Activated naive CD8-positive, alpha-beta T cell treated with anti-CD3 and anti-CD28 coated beads for 36 hours (primary cell): ENCODE data around the gene UBTF. TPM values are rescaled to one million over a fixed set of nuclear protein-coding genes. Genes with fewer than 3 reads are reported as not detected.

Experiments
- DNase-seq: peaks from one replicate; pipeline ENCODE4 v3.0.0; 2021
- H3K27ac Mint-ChIP-seq: one replicate; pipeline ENCODE4 v1.8.0; 2022; ENCODE audit warnings: mild to moderate bottlenecking, moderate library complexity, mixed read lengths
- H3K27me3 Mint-ChIP-seq: one replicate; pipeline ENCODE4 v1.8.0; 2022; ENCODE audit warnings: mild to moderate bottlenecking, mixed read lengths
- H3K36me3 Mint-ChIP-seq: one replicate; pipeline ENCODE4 v1.8.0; 2021; ENCODE audit warnings: mild to moderate bottlenecking, mixed read lengths
- H3K4me1 Mint-ChIP-seq: one replicate; pipeline ENCODE4 v1.8.0; 2021; ENCODE audit warnings: mixed read lengths
- H3K4me3 Mint-ChIP-seq: one replicate; pipeline ENCODE4 v1.8.0; 2022; ENCODE audit warnings: mild to moderate bottlenecking, moderate library complexity, mixed read lengths
- H3K9me3 Mint-ChIP-seq: one replicate; pipeline ENCODE4 v1.8.0; 2022; ENCODE audit warnings: mixed read lengths
- total RNA-seq, 2 experiments: library from RNA; stranded (reverse); gene quantifications; one replicate each; pipeline ENCODE4 v1.2.3, GENCODE V29; 2021

Gene UBTF
- total RNA-seq, 2 experiments from 2014 or later: 158 to 169 TPM

- no peak for DNase-seq
- no peaks in the 10 kb centered on the region for H3K27me3 Mint-ChIP-seq
- H3K9me3 Mint-ChIP-seq: no peaks in the 10 kb centered on the region
- peak overlapping the region; percentile 42 for H3K27ac Mint-ChIP-seq
- peak overlapping the region; percentile 18 for H3K4me3 Mint-ChIP-seq
- peaks cover 16% of the 10 kb centered on the region for H3K36me3 Mint-ChIP-seq
- H3K4me1 Mint-ChIP-seq: peaks cover 37% of the 10 kb centered on the region
Observed at GRCh38 chr17:44184212-44184810, 35.2 kb downstream of the UBTF start.

- Mint-ChIP-seq H3K27ac (no peak overlapping the region), H3K9me3 (no peaks in the 10 kb centered on the region), H3K27me3 (no peaks in the 10 kb centered on the region), H3K4me3 (no peak overlapping the region), H3K4me1 (peaks cover 28% of the 10 kb centered on the region), H3K36me3 (peaks cover 22% of the 10 kb centered on the region)
- no peak for DNase-seq
Observed at GRCh38 chr17:44183024-44183423, 36.5 kb downstream of the UBTF start.

GRCh38 chr17:44178133-44178532, 41.3 kb downstream of the UBTF start:
- H3K4me3 Mint-ChIP-seq: no peak overlapping the region
- peaks cover 14% of the 10 kb centered on the region for H3K36me3 Mint-ChIP-seq
- no peaks in the 10 kb centered on the region for H3K9me3 Mint-ChIP-seq
- DNase-seq: no peak
- no peaks in the 10 kb centered on the region for H3K27me3 Mint-ChIP-seq
- no peak overlapping the region for H3K27ac Mint-ChIP-seq
- peaks cover 7% of the 10 kb centered on the region for H3K4me1 Mint-ChIP-seq

- no peaks in the 10 kb centered on the region for H3K9me3 Mint-ChIP-seq
- peaks cover 5% of the 10 kb centered on the region for H3K4me1 Mint-ChIP-seq
- peaks cover 14% of the 10 kb centered on the region for H3K36me3 Mint-ChIP-seq
- H3K27me3 Mint-ChIP-seq: no peaks in the 10 kb centered on the region
- DNase-seq: no peak
- no peak overlapping the region for H3K27ac Mint-ChIP-seq
- H3K4me3 Mint-ChIP-seq: no peak overlapping the region
Observed at GRCh38 chr17:44177640-44178039, 41.8 kb downstream of the UBTF start.

GRCh38 chr17:44176671-44177501, 42.6 kb downstream of the UBTF start:
- DNase-seq: no peak
- Mint-ChIP-seq H3K4me1 (peaks cover 3% of the 10 kb centered on the region), H3K4me3 (no peak overlapping the region), H3K27ac (no peak overlapping the region), H3K27me3 (no peaks in the 10 kb centered on the region), H3K36me3 (peaks cover 12% of the 10 kb centered on the region), H3K9me3 (no peaks in the 10 kb centered on the region)

GRCh38 chr17:44176257-44176656, 43.2 kb downstream of the UBTF start:
- H3K4me3 Mint-ChIP-seq: no peak overlapping the region
- H3K36me3 Mint-ChIP-seq: peaks cover 10% of the 10 kb centered on the region
- no peak overlapping the region for H3K27ac Mint-ChIP-seq
- no peaks in the 10 kb centered on the region for H3K9me3 Mint-ChIP-seq
- H3K4me1 Mint-ChIP-seq: no peaks in the 10 kb centered on the region
- no peaks in the 10 kb centered on the region for H3K27me3 Mint-ChIP-seq
- no peak for DNase-seq

- H3K27ac Mint-ChIP-seq: no peak overlapping the region
- no peak overlapping the region for H3K4me3 Mint-ChIP-seq
- H3K9me3 Mint-ChIP-seq: no peaks in the 10 kb centered on the region
- H3K36me3 Mint-ChIP-seq: peaks cover 9% of the 10 kb centered on the region
- H3K27me3 Mint-ChIP-seq: no peaks in the 10 kb centered on the region
- H3K4me1 Mint-ChIP-seq: no peaks in the 10 kb centered on the region
- DNase-seq: no peak
Observed at GRCh38 chr17:44174427-44174826, 45.0 kb downstream of the UBTF start.

- no peak overlapping the region for H3K4me3 Mint-ChIP-seq
- H3K27me3 Mint-ChIP-seq: no peaks in the 10 kb centered on the region
- peaks cover 12% of the 10 kb centered on the region for H3K4me1 Mint-ChIP-seq
- H3K9me3 Mint-ChIP-seq: no peaks in the 10 kb centered on the region
- no peak for DNase-seq
- H3K36me3 Mint-ChIP-seq: no peaks in the 10 kb centered on the region
- peak overlapping the region; percentile 22 for H3K27ac Mint-ChIP-seq
Observed at GRCh38 chr17:44171931-44172455, 47.5 kb downstream of the UBTF start.

GRCh38 chr17:44170499-44171201, 48.8 kb downstream of the UBTF start, which contains the start of gene ASB16:
Gene ASB16 (plus strand): TSS chr17:44170704. CDS start chr17:44170790, 86 bp downstream.
- DNase-seq: no peak
- Mint-ChIP-seq H3K4me1 (peaks cover 12% of the 10 kb centered on the region), H3K9me3 (no peaks in the 10 kb centered on the region), H3K27ac (no peak within 1 kb of the TSS), H3K27me3 (no peaks in the 10 kb centered on the region), H3K36me3 (no peaks in the 10 kb centered on the region), H3K4me3 (no peak within 1 kb of the TSS)

- Mint-ChIP-seq H3K27ac (no peak overlapping the region), H3K36me3 (no peaks in the 10 kb centered on the region), H3K4me1 (peaks cover 12% of the 10 kb centered on the region), H3K27me3 (no peaks in the 10 kb centered on the region), H3K4me3 (no peak overlapping the region), H3K9me3 (no peaks in the 10 kb centered on the region)
- no peak for DNase-seq
Observed at GRCh38 chr17:44170135-44170498, 49.4 kb downstream of the UBTF start.

- Mint-ChIP-seq H3K36me3 (no peaks in the 10 kb centered on the region), H3K27ac (no peak overlapping the region), H3K27me3 (no peaks in the 10 kb centered on the region), H3K4me1 (peaks cover 12% of the 10 kb centered on the region), H3K4me3 (no peak overlapping the region), H3K9me3 (no peaks in the 10 kb centered on the region)
- DNase-seq: no peak
Observed at GRCh38 chr17:44167181-44167861, 52.2 kb downstream of the UBTF start.

- H3K27me3 Mint-ChIP-seq: no peaks in the 10 kb centered on the region
- no peaks in the 10 kb centered on the region for H3K9me3 Mint-ChIP-seq
- H3K4me3 Mint-ChIP-seq: no peak overlapping the region
- no peak overlapping the region for H3K27ac Mint-ChIP-seq
- H3K4me1 Mint-ChIP-seq: peaks cover 12% of the 10 kb centered on the region
- no peak for DNase-seq
- H3K36me3 Mint-ChIP-seq: peaks cover 1% of the 10 kb centered on the region
Observed at GRCh38 chr17:44164476-44164875, 55.0 kb downstream of the UBTF start.

GRCh38 chr17:44159519-44160210, 59.8 kb downstream of the UBTF start:
- Mint-ChIP-seq H3K36me3 (peaks cover 13% of the 10 kb centered on the region), H3K27ac (no peak overlapping the region), H3K27me3 (no peaks in the 10 kb centered on the region), H3K4me1 (no peaks in the 10 kb centered on the region), H3K4me3 (no peak overlapping the region), H3K9me3 (no peaks in the 10 kb centered on the region)
- DNase-seq: no peak

- Mint-ChIP-seq H3K4me1 (peaks cover 2% of the 10 kb centered on the region), H3K9me3 (no peaks in the 10 kb centered on the region), H3K4me3 (no peak overlapping the region), H3K27ac (no peak overlapping the region), H3K36me3 (peaks cover 20% of the 10 kb centered on the region), H3K27me3 (no peaks in the 10 kb centered on the region)
- DNase-seq: no peak
Observed at GRCh38 chr17:44155488-44155887, 64.0 kb downstream of the UBTF start.
